ENCODE measurements around the gene C17orf75. TPM values are rescaled to one million over a fixed set of nuclear protein-coding genes. Genes with fewer than 3 reads are reported as not detected.
"Not testable (repeated sequence)": the region's sequence is repeated elsewhere in the genome, so short reads cannot be mapped to it uniquely, and the experiment has no call there.

C17orf75 gene
- total RNA-seq, 4 donors from 2014 or later: 3.6 to 14.7 (median 9.1) TPM

GRCh38 chr17:32323811-32324491, 18.0 kb downstream of the C17orf75 start:
- TF ChIP-seq CTCF (IDR thresholded peaks at IDR 0.05): no peak
- TF ChIP-seq POLR2A (IDR thresholded peaks at IDR 0.05): no peak
- Histone ChIP-seq H3K27ac (peak overlapping the region in 1 of 4 donors; percentile 39), H3K36me3 (no peaks in the 10 kb centered on the region), H3K27me3 (no peaks in the 10 kb centered on the region), H3K9me3 (no peaks in the 10 kb centered on the region), H3K4me1 (peaks cover 0 to 11% (median 10%) of the 10 kb centered on the region in 3 donors), H3K4me3 (peak overlapping the region in 3 of 4 donors; percentile 2 to 54 (median 20))
- 15 to 22% methylated on average over 10 to 11 of the region's 11 CpGs for WGBS, 2 donors
- intact Hi-C loops (cut with DNase I): no loop called here
- DNase-seq: no peak

- Histone ChIP-seq H3K27ac (no peak overlapping the region), H3K4me1 (peaks cover 0 to 11% (median 10%) of the 10 kb centered on the region in 3 donors), H3K9me3 (no peaks in the 10 kb centered on the region), H3K4me3 (no peak overlapping the region), H3K36me3 (no peaks in the 10 kb centered on the region), H3K27me3 (no peaks in the 10 kb centered on the region)
- no peak for TF ChIP-seq CTCF (IDR thresholded peaks at IDR 0.05)
- no peak for TF ChIP-seq POLR2A (IDR thresholded peaks at IDR 0.05)
- 100% methylated on average over 2 to 3 of the region's 10 CpGs for WGBS, 2 donors
- no peak for DNase-seq
- intact Hi-C loops (cut with DNase I): no loop called here
These were observed 18.9 kb downstream of the C17orf75 start for GRCh38 chr17:32323046-32323445.

- Histone ChIP-seq H3K36me3 (no peaks in the 10 kb centered on the region), H3K4me1 (peaks cover 0 to 11% (median 10%) of the 10 kb centered on the region in 3 donors), H3K4me3 (no peak overlapping the region), H3K27ac (no peak overlapping the region), H3K27me3 (no peaks in the 10 kb centered on the region), H3K9me3 (no peaks in the 10 kb centered on the region)
- TF ChIP-seq CTCF (IDR thresholded peaks at IDR 0.05): no peak
- TF ChIP-seq POLR2A (IDR thresholded peaks at IDR 0.05): no peak
- intact Hi-C loops (cut with DNase I): no loop called here
- DNase-seq: no peak
- 92 to 100% methylated on average over 1 to 13 of the region's 15 CpGs for WGBS, 2 donors
These were observed 21.1 kb downstream of the C17orf75 start for GRCh38 chr17:32320847-32321246.

GRCh38 chr17:32320080-32320479, 21.9 kb downstream of the C17orf75 start:
- H3K4me3 ChIP-seq; H3K27me3 ChIP-seq; H3K9me3 ChIP-seq; DNase-seq; intact Hi-C loops (cut with DNase I); H3K27ac ChIP-seq; H3K36me3 ChIP-seq: not testable (repeated sequence)
- peaks cover 0 to 11% (median 10%) of the 10 kb centered on the region in 3 donors for H3K4me1 ChIP-seq
- 85 to 86% methylated on average over 5 to 6 of the region's 6 CpGs for WGBS, 2 donors

GRCh38 chr17:32319548-32319905, 22.4 kb downstream of the C17orf75 start:
- Histone ChIP-seq H3K4me3 (no peak overlapping the region), H3K9me3 (no peaks in the 10 kb centered on the region), H3K4me1 (peaks cover 0 to 10% (median 10%) of the 10 kb centered on the region in 3 donors), H3K27me3 (no peaks in the 10 kb centered on the region), H3K27ac (no peak overlapping the region), H3K36me3 (no peaks in the 10 kb centered on the region)
- peak; percentile 9 for DNase-seq
- TF ChIP-seq CTCF (IDR thresholded peaks at IDR 0.05) (peak; percentile 81 to 96 (median 90)), POLR2A (IDR thresholded peaks at IDR 0.05) (no peak)
- 15 to 19% methylated on average over 5 of the region's 5 CpGs for WGBS, 2 donors
- intact Hi-C loops (cut with DNase I): loop anchor here (5.0 kb wide), 1 partner anchor 57 kb away; no protein-coding TSS in a partner anchor
